H1 (cell line): ENCODE results near the gene SCGB1C2. TPM values are rescaled to one million over a fixed set of nuclear protein-coding genes. Genes with fewer than 3 reads are reported as not detected.

ENCODE experiments used
- POU5F1 ChIP-seq: IDR thresholded peaks from 2 replicates; pipeline ENCODE4 v1.6.1; 2011; ENCODE audit warnings: low read depth, mild to moderate bottlenecking, low read length, moderate library complexity
- RAD21 ChIP-seq, 2 experiments: IDR thresholded peaks in 1 of 2; conservative IDR thresholded peaks in 1 of 2; 2 replicates each; pipeline ENCODE4 v1.6.1; 2011; ENCODE audit warnings: low read depth in 2 of 2, low read length in 2 of 2, improper control_type of control experiment in 1 of 2, inconsistent platforms in 1 of 2, mild to moderate bottlenecking in 1 of 2, moderate library complexity in 1 of 2
- TAF7 ChIP-seq: optimal IDR thresholded peaks from 2 replicates; pipeline ENCODE3; 2011; ENCODE audit warnings: low read depth, mild to moderate bottlenecking, inconsistent platforms, low read length, moderate library complexity, borderline replicate concordance
- TBP ChIP-seq: IDR thresholded peaks from 2 replicates; pipeline ENCODE4 v1.6.1; 2011; ENCODE audit warnings: low read depth, low read length, improper control_type of control experiment
- polyA plus RNA-seq, 7 experiments: library from polyadenylated mRNA; depleted of rRNA in 3 of 7; stranded (reverse) in 5 of 7; unstranded in 2 of 7; fragments of >200 nt in 5 of 7; fragments of 200-250 nt in 2 of 7; gene quantifications; 1 replicate in 5 of 7; 2 replicates in 1 of 7; 4 replicates in 1 of 7; pipeline versions ENCODE4 v1.2.1 to v1.2.3, GENCODE V29; 2011 to 2013; ENCODE audit warnings: missing spikeins in 2 of 7, mixed read lengths in 2 of 7
- total RNA-seq: library from RNA; stranded (reverse); fragmentation: NEBNext Ultra II Directional; extraction: Animal tissue kit (Norgen Biotek cat#: 25700); gene quantifications from 2 replicates; pipeline ENCODE4 v1.2.1, GENCODE V29; 2021

The SCGB1C2 gene
- total and polyA plus RNA-seq, 2 of the 8 experiments (the other 6 are each of a cell fraction or from before 2014, with no cell fraction given): not detected

GRCh38 chr17:185445-186138, 48.2 kb downstream of the SCGB1C2 start (continued):
- no peak for TF ChIP-seq RAD21 (IDR thresholded peaks at IDR 0.05 in 1 of 2, conservative IDR thresholded peaks at IDR 0.05 in 1 of 2; ENCODE audit: low read depth in 2 of 2, low read length in 2 of 2)
- TF ChIP-seq TBP: no peak
- TF ChIP-seq TAF7: no peak
- TF ChIP-seq POU5F1: no peak
